Measurements from ENCODE around the gene MYO1D.

Gene MYO1D

GRCh38 chr17:32591405-32591804 lies 285.5 kb downstream of the MYO1D start:
- no peak for DNase-seq (ENCODE audit: low read depth in 1 of 2, low spot score in 1 of 2)

GRCh38 chr17:32590974-32591373 lies 285.9 kb downstream of the MYO1D start:
- no peak for DNase-seq (ENCODE audit: low read depth in 1 of 2, low spot score in 1 of 2)

GRCh38 chr17:32588982-32589381 lies 287.9 kb downstream of the MYO1D start:
- DNase-seq (ENCODE audit: low read depth in 1 of 2, low spot score in 1 of 2), result no peak

GRCh38 chr17:32588135-32588534 lies 288.8 kb downstream of the MYO1D start:
- no peak for DNase-seq (ENCODE audit: low read depth in 1 of 2, low spot score in 1 of 2)

GRCh38 chr17:32586666-32587065 lies 290.3 kb downstream of the MYO1D start:
- DNase-seq (ENCODE audit: low read depth in 1 of 2, low spot score in 1 of 2), result no peak

- no peak for DNase-seq (ENCODE audit: low read depth in 1 of 2, low spot score in 1 of 2)
Observed at GRCh38 chr17:32584792-32585191, 292.1 kb downstream of the MYO1D start.

GRCh38 chr17:32583053-32583452 lies 293.9 kb downstream of the MYO1D start:
- DNase-seq (ENCODE audit: low read depth in 1 of 2, low spot score in 1 of 2), result no peak

GRCh38 chr17:32575852-32576251 lies 301.1 kb downstream of the MYO1D start:
- no peak for DNase-seq (ENCODE audit: low read depth in 1 of 2, low spot score in 1 of 2)

- DNase-seq (ENCODE audit: low read depth in 1 of 2, low spot score in 1 of 2), result no peak
Observed at GRCh38 chr17:32570081-32570396, 306.9 kb downstream of the MYO1D start.

- DNase-seq (ENCODE audit: low read depth in 1 of 2, low spot score in 1 of 2), result no peak
Observed at GRCh38 chr17:32569171-32570080, 307.5 kb downstream of the MYO1D start.

GRCh38 chr17:32568705-32569104 lies 308.2 kb downstream of the MYO1D start:
- DNase-seq (ENCODE audit: low read depth in 1 of 2, low spot score in 1 of 2), result no peak

- DNase-seq (ENCODE audit: low read depth in 1 of 2, low spot score in 1 of 2), result no peak
Observed at GRCh38 chr17:32567511-32567910, 309.4 kb downstream of the MYO1D start.

GRCh38 chr17:32567086-32567485 lies 309.8 kb downstream of the MYO1D start:
- no peak for DNase-seq (ENCODE audit: low read depth in 1 of 2, low spot score in 1 of 2)

GRCh38 chr17:32566303-32566702 lies 310.6 kb downstream of the MYO1D start:
- no peak for DNase-seq (ENCODE audit: low read depth in 1 of 2, low spot score in 1 of 2)

- no peak for DNase-seq (ENCODE audit: low read depth in 1 of 2, low spot score in 1 of 2)
Observed at GRCh38 chr17:32565401-32565800, 311.5 kb downstream of the MYO1D start.

GRCh38 chr17:32564325-32564724 lies 312.6 kb downstream of the MYO1D start:
- no peak for DNase-seq (ENCODE audit: low read depth in 1 of 2, low spot score in 1 of 2)

GRCh38 chr17:32563583-32563982 lies 313.3 kb downstream of the MYO1D start:
- DNase-seq (ENCODE audit: low read depth in 1 of 2, low spot score in 1 of 2), result no peak

- no peak for DNase-seq (ENCODE audit: low read depth in 1 of 2, low spot score in 1 of 2)
Observed at GRCh38 chr17:32558997-32559650, 317.8 kb downstream of the MYO1D start.

- no peak for DNase-seq (ENCODE audit: low read depth in 1 of 2, low spot score in 1 of 2)
Observed at GRCh38 chr17:32558326-32558955, 318.5 kb downstream of the MYO1D start.

GRCh38 chr17:32555611-32556310 lies 321.2 kb downstream of the MYO1D start:
- DNase-seq (ENCODE audit: low read depth in 1 of 2, low spot score in 1 of 2), result no peak

- no peak for DNase-seq (ENCODE audit: low read depth in 1 of 2, low spot score in 1 of 2)
Observed at GRCh38 chr17:32553168-32553567, 323.8 kb downstream of the MYO1D start.

GRCh38 chr17:32552280-32552679 lies 324.6 kb downstream of the MYO1D start:
- DNase-seq (ENCODE audit: low read depth in 1 of 2, low spot score in 1 of 2), result no peak
